H1 (cell line): ENCODE data around the gene DISP3.

Source experiments
- KDM1A ChIP-seq: fragments of 200-600, 300-600 bp; sonication (generic); IDR thresholded peaks from 2 replicates; pipeline ENCODE4 v1.7.1; 2016; ENCODE audit warnings: mild to moderate bottlenecking, low read length, borderline replicate concordance
- KDM5A ChIP-seq: fragments of 200-600 bp; IDR thresholded peaks from 2 replicates; pipeline ENCODE4 v1.7.1; 2012; ENCODE audit warnings: mild to moderate bottlenecking, low read length, inconsistent platforms, mixed read lengths
- POLR2A ChIP-seq, 2 experiments: IDR thresholded peaks; 1 replicate in 1 of 2; 2 replicates in 1 of 2; pipeline ENCODE4 v1.6.1; 2011; ENCODE audit warnings: low read depth in 2 of 2, low read length in 2 of 2, mild to moderate bottlenecking in 2 of 2; ENCODE audit errors: control extremely low read depth in 1 of 2
- POLR2AphosphoS5 ChIP-seq: IDR thresholded peaks from 2 replicates; pipeline ENCODE4 v1.6.1; 2011; ENCODE audit warnings: low read depth, low read length
- RAD21 ChIP-seq, 2 experiments: IDR thresholded peaks in 1 of 2; conservative IDR thresholded peaks in 1 of 2; 2 replicates each; pipeline ENCODE4 v1.6.1; 2011; ENCODE audit warnings: low read depth in 2 of 2, low read length in 2 of 2, improper control_type of control experiment in 1 of 2, inconsistent platforms in 1 of 2, mild to moderate bottlenecking in 1 of 2, moderate library complexity in 1 of 2
- RFX5 ChIP-seq: IDR thresholded peaks from 2 replicates; pipeline ENCODE4 v1.6.1; 2011; ENCODE audit warnings: low read depth, low read length, improper control_type of control experiment, borderline replicate concordance
- RXRA ChIP-seq: IDR thresholded peaks from 2 replicates; pipeline ENCODE4 v1.6.1; 2011; ENCODE audit warnings: low read depth, mild to moderate bottlenecking, low read length, moderate library complexity; ENCODE audit not compliant: insufficient read depth
- SP4 ChIP-seq: IDR thresholded peaks from 2 replicates; pipeline ENCODE4 v1.6.1; 2012; ENCODE audit warnings: low read length, inconsistent platforms
- SRF ChIP-seq: IDR thresholded peaks from 2 replicates; pipeline ENCODE4 v1.6.1; 2011; ENCODE audit warnings: mild to moderate bottlenecking, low read depth, low read length, moderate library complexity
- SUZ12 ChIP-seq: fragments of 200-600 bp; sonication (generic); IDR thresholded peaks from 2 replicates; pipeline ENCODE4 v1.6.1; 2012; ENCODE audit warnings: mild to moderate bottlenecking, inconsistent platforms, low read length, moderate library complexity, mixed read lengths
- TF ChIP-seq, protein P1 (sequence below), 3 experiments: IDR thresholded peaks; 1 replicate in 2 of 3; 2 replicates in 1 of 3; pipeline versions ENCODE4 v1.5.1 to v1.6.1; 2011; ENCODE audit warnings: low read length in 3 of 3, mild to moderate bottlenecking in 3 of 3, inconsistent platforms in 2 of 3, low read depth in 1 of 3, moderate library complexity in 1 of 3; ENCODE audit not compliant: insufficient read depth in 1 of 3; ENCODE audit errors: control extremely low read depth in 1 of 3
- TF ChIP-seq, protein P2 (sequence below): IDR thresholded peaks from 2 replicates; pipeline ENCODE4 v1.6.1; 2012; ENCODE audit warnings: inconsistent platforms
- TF ChIP-seq, protein P3 (sequence below): IDR thresholded peaks from 2 replicates; pipeline ENCODE4 v1.6.1; 2012; ENCODE audit warnings: low read length, inconsistent platforms

DNA sequence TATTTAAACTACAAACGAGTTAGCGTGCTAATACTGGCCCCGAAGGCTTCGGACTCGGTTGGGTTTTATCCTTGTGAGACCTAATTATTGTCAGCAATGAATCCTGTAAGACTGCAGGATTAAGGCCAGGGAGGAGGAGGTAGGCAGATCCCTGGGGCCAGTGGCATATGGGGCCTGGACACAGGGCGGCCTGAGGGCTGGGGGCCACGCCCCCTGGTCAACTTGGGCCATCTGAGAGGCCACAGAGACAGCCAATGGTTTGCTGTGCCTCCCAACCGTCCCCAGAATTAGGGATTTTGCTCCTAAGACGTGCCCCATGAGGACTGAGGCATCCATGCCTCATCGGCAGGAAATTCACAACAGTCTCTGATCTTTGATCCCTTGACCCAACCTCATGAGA lies 31.1 kb upstream of the DISP3 start:
- TF ChIP-seq POLR2A (IDR thresholded peaks at IDR 0.05; ENCODE audit: control extremely low read depth in 1 of 2, low read depth in 2 of 2, low read length in 2 of 2) (no peak), RXRA (no peak), KDM5A (no peak), RAD21 (IDR thresholded peaks at IDR 0.05 in 1 of 2, conservative IDR thresholded peaks at IDR 0.05 in 1 of 2; ENCODE audit: low read depth in 2 of 2, low read length in 2 of 2) (no peak), SRF (no peak), RFX5 (no peak), SP4 (no peak), KDM1A (no peak), SUZ12 (no peak), POLR2AphosphoS5 (no peak)
- TF ChIP-seq, protein P1, sequence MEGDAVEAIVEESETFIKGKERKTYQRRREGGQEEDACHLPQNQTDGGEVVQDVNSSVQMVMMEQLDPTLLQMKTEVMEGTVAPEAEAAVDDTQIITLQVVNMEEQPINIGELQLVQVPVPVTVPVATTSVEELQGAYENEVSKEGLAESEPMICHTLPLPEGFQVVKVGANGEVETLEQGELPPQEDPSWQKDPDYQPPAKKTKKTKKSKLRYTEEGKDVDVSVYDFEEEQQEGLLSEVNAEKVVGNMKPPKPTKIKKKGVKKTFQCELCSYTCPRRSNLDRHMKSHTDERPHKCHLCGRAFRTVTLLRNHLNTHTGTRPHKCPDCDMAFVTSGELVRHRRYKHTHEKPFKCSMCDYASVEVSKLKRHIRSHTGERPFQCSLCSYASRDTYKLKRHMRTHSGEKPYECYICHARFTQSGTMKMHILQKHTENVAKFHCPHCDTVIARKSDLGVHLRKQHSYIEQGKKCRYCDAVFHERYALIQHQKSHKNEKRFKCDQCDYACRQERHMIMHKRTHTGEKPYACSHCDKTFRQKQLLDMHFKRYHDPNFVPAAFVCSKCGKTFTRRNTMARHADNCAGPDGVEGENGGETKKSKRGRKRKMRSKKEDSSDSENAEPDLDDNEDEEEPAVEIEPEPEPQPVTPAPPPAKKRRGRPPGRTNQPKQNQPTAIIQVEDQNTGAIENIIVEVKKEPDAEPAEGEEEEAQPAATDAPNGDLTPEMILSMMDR (IDR thresholded peaks at IDR 0.05; ENCODE audit: control extremely low read depth in 1 of 3, insufficient read depth in 1 of 3, low read depth in 1 of 3, low read length in 3 of 3), result no peak
- TF ChIP-seq, protein P2, sequence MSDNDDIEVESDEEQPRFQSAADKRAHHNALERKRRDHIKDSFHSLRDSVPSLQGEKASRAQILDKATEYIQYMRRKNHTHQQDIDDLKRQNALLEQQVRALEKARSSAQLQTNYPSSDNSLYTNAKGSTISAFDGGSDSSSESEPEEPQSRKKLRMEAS, result no peak
- TF ChIP-seq, protein P3, sequence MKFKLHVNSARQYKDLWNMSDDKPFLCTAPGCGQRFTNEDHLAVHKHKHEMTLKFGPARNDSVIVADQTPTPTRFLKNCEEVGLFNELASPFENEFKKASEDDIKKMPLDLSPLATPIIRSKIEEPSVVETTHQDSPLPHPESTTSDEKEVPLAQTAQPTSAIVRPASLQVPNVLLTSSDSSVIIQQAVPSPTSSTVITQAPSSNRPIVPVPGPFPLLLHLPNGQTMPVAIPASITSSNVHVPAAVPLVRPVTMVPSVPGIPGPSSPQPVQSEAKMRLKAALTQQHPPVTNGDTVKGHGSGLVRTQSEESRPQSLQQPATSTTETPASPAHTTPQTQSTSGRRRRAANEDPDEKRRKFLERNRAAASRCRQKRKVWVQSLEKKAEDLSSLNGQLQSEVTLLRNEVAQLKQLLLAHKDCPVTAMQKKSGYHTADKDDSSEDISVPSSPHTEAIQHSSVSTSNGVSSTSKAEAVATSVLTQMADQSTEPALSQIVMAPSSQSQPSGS, result no peak
